DND-41 (cell line): ENCODE results near the gene OTUD3.
"Not testable (repeated sequence)": the region's sequence is repeated elsewhere in the genome, so short reads cannot be mapped to it uniquely, and the experiment has no call there.

ENCODE experiments used
- ATAC-seq: fragments of 200-7000 bp; cut with Tn5 transposase; 3 replicates; pipeline ENCODE4 v1.9.1; 2021; ENCODE audit warnings: low read depth; ENCODE audit not compliant: insufficient read depth
- DNase-seq: peaks from one replicate; pipeline ENCODE4 v3.0.0-alpha.2; 2020
- H2AFZ ChIP-seq: 2 replicates; pipeline ENCODE4 v1.6.0; 2012; ENCODE audit warnings: low read depth, low read length
- H3K27ac ChIP-seq: 2 replicates; pipeline ENCODE4 v1.5.1; 2012; ENCODE audit warnings: low read length, inconsistent platforms
- H3K27me3 ChIP-seq: fragments of 200-600 bp; sonication (generic); 2 replicates; pipeline ENCODE4 v1.6.0; 2012; ENCODE audit warnings: low read length, mild to moderate bottlenecking, inconsistent platforms; ENCODE audit not compliant: insufficient read depth, poor library complexity
- H3K36me3 ChIP-seq: 2 replicates; pipeline ENCODE4 v1.5.1; 2012; ENCODE audit warnings: low read length, inconsistent platforms; ENCODE audit not compliant: insufficient read depth
- H3K4me1 ChIP-seq: 2 replicates; pipeline ENCODE4 v1.5.1; 2012; ENCODE audit warnings: mild to moderate bottlenecking, low read length; ENCODE audit not compliant: insufficient read depth
- H3K4me2 ChIP-seq: 2 replicates; pipeline ENCODE4 v1.6.0; 2012; ENCODE audit warnings: mild to moderate bottlenecking, moderate library complexity, low read length, inconsistent platforms; ENCODE audit not compliant: insufficient read depth
- H3K4me3 ChIP-seq, 2 experiments: fragments of 200-600 bp in 1 of 2; shearing (Covaris generic) in 1 of 2; 2 replicates each; pipeline ENCODE4 v1.5.1; 2012 to 2016; ENCODE audit warnings: inconsistent platforms in 2 of 2, low read length in 2 of 2, mild to moderate bottlenecking in 2 of 2, low read depth in 1 of 2, moderate library complexity in 1 of 2
- H3K79me2 ChIP-seq: 2 replicates; pipeline ENCODE4 v1.6.0; 2012; ENCODE audit warnings: low read length, inconsistent platforms; ENCODE audit not compliant: insufficient read depth
- H3K9ac ChIP-seq: 2 replicates; pipeline ENCODE4 v1.6.0; 2012; ENCODE audit warnings: low read depth, mild to moderate bottlenecking, inconsistent platforms, low read length, moderate library complexity
- H3K9me3 ChIP-seq: 2 replicates; pipeline ENCODE4 v1.5.1; 2012; ENCODE audit warnings: low read length, moderate library complexity, mild to moderate bottlenecking, inconsistent platforms; ENCODE audit not compliant: insufficient read depth, severe bottlenecking
- H4K20me1 ChIP-seq: 2 replicates; pipeline ENCODE4 v1.6.0; 2012; ENCODE audit warnings: low read length; ENCODE audit not compliant: insufficient read depth
- CTCF ChIP-seq: IDR thresholded peaks from 2 replicates; pipeline ENCODE4 v1.5.1; 2012; ENCODE audit warnings: borderline replicate concordance, low read length, moderate library complexity, mild to moderate bottlenecking; ENCODE audit not compliant: poor library complexity, severe bottlenecking; ENCODE audit errors: extremely low read depth
- EZH2 ChIP-seq: IDR thresholded peaks from 3 replicates; pipeline ENCODE4 v1.6.1; 2012; ENCODE audit warnings: borderline replicate concordance, low read depth, mild to moderate bottlenecking, moderate library complexity, low read length, inconsistent platforms; ENCODE audit not compliant: severe bottlenecking

The OTUD3 gene

DNA sequence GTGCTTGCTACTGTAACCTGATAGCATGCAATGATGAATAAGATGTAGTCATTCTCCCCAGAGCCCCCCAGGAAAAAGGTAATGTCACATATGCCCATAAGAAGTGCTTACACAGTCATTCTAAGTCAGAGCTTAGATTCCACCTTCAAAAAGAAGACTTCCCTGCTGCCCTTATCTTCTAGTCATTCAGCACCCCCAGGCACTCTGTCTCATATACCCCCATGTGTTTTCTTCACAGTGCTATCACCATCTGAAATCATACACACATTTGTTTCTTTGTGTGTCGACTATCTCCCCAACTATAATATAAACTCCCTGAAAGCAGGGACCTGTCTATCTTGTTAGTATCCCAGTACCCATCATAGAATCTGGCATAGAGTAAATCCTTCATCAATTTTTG, 16.2 kb upstream of the OTUD3 start:
- Histone ChIP-seq H3K27ac (no peak overlapping the region), H4K20me1 (no peaks in the 10 kb centered on the region), H3K4me1 (no peaks in the 10 kb centered on the region), H2AFZ (no peak overlapping the region), H3K9me3 (peaks cover 2% of the 10 kb centered on the region), H3K4me2 (no peak overlapping the region), H3K4me3 (no peak overlapping the region), H3K36me3 (no peaks in the 10 kb centered on the region), H3K79me2 (no peaks in the 10 kb centered on the region), H3K27me3 (peaks cover 8% of the 10 kb centered on the region), H3K9ac (no peak overlapping the region)
- DNase-seq (no peak), ATAC-seq (no peak)
- TF ChIP-seq CTCF: no peak
- TF ChIP-seq EZH2: no peak

GRCh38 chr1:19866758-19867157, 15.4 kb upstream of the OTUD3 start:
- Histone ChIP-seq H3K79me2 (no peaks in the 10 kb centered on the region), H3K9ac (no peak overlapping the region), H3K9me3 (peaks cover 2% of the 10 kb centered on the region), H2AFZ (no peak overlapping the region), H3K4me1 (no peaks in the 10 kb centered on the region), H4K20me1 (no peaks in the 10 kb centered on the region), H3K27me3 (peaks cover 8% of the 10 kb centered on the region), H3K27ac (no peak overlapping the region), H3K4me2 (no peak overlapping the region), H3K36me3 (no peaks in the 10 kb centered on the region), H3K4me3 (no peak overlapping the region)
- no peak for ATAC-seq
- TF ChIP-seq EZH2 (no peak), CTCF (no peak)
- no peak for DNase-seq

GRCh38 chr1:19868575-19868974, 13.6 kb upstream of the OTUD3 start:
- H3K27me3 ChIP-seq, ATAC-seq, H3K79me2 ChIP-seq, H3K4me3 ChIP-seq, H3K36me3 ChIP-seq, H3K4me2 ChIP-seq, DNase-seq, H3K27ac ChIP-seq, H3K9me3 ChIP-seq, H3K9ac ChIP-seq, H2AFZ ChIP-seq, H4K20me1 ChIP-seq, H3K4me1 ChIP-seq: not testable (repeated sequence)

DNA sequence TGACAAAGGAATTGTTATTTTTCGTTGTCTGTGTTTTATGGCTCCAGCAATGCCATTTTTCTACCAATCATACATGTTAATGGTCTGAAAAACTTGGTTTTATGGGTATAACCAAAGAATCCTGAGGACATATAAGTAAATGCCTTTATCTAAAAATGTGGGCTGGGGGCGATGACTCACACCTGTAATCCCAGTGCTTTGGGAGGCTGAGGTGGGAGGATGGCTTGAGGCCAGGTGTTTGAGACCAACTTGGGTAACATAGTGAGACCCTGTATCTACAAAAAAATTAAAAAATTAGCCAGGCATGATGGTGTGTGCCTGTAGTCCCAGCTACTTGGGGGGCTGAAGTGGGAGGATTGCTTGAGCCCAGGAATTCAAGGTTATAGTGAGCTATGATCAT, 12.7 kb upstream of the OTUD3 start:
- not testable (repeated sequence) for H3K4me1 ChIP-seq, ATAC-seq, H2AFZ ChIP-seq, H3K27ac ChIP-seq, H3K4me2 ChIP-seq, H3K79me2 ChIP-seq, H3K36me3 ChIP-seq, H3K9me3 ChIP-seq, DNase-seq, H3K4me3 ChIP-seq, H4K20me1 ChIP-seq, H3K27me3 ChIP-seq, H3K9ac ChIP-seq
